Amniotic stem cell (primary cell): Measurements from ENCODE around the gene CLEC18A.
"Not testable (repeated sequence)": the region's sequence is repeated elsewhere in the genome, so short reads cannot be mapped to it uniquely, and the experiment has no call there.

Experiments
- DNase-seq: peaks from one replicate; lab custom pipeline; 2025; lab: John Stamatoyannopoulos, UW

CLEC18A gene

GRCh38 chr16:69952116-69952515 lies 982 bp downstream of the CLEC18A start:
- DNase-seq, result not testable (repeated sequence)

- not testable (repeated sequence) for DNase-seq
Observed at GRCh38 chr16:69952572-69953355, 1.6 kb downstream of the CLEC18A start.

GRCh38 chr16:69954241-69954640 lies 3.1 kb downstream of the CLEC18A start:
- not testable (repeated sequence) for DNase-seq

GRCh38 chr16:69963312-69963711 lies 12.2 kb downstream of the CLEC18A start:
- not testable (repeated sequence) for DNase-seq

GRCh38 chr16:69964960-69965660 lies 14.0 kb downstream of the CLEC18A start:
- DNase-seq, result not testable (repeated sequence)

- DNase-seq, result not testable (repeated sequence)
Observed at GRCh38 chr16:69965661-69966054, 14.5 kb downstream of the CLEC18A start.

- not testable (repeated sequence) for DNase-seq
Observed at GRCh38 chr16:69967688-69968087, 16.6 kb downstream of the CLEC18A start.

- not testable (repeated sequence) for DNase-seq
Observed at GRCh38 chr16:69968125-69968524, 17.0 kb downstream of the CLEC18A start.

- not testable (repeated sequence) for DNase-seq
Observed at GRCh38 chr16:69969657-69970056, 18.5 kb downstream of the CLEC18A start.

- DNase-seq, result not testable (repeated sequence)
Observed at GRCh38 chr16:69972120-69972519, 21.0 kb downstream of the CLEC18A start.

- DNase-seq, result not testable (repeated sequence)
Observed at GRCh38 chr16:69972935-69973334, 21.8 kb downstream of the CLEC18A start.

GRCh38 chr16:69985196-69985595 lies 34.1 kb downstream of the CLEC18A start:
- not testable (repeated sequence) for DNase-seq

- not testable (repeated sequence) for DNase-seq
Observed at GRCh38 chr16:69997956-69998355, 46.8 kb downstream of the CLEC18A start.

- not testable (repeated sequence) for DNase-seq
Observed at GRCh38 chr16:69999801-70000200, 48.7 kb downstream of the CLEC18A start.

- not testable (repeated sequence) for DNase-seq
Observed at GRCh38 chr16:70003511-70003910, 52.4 kb downstream of the CLEC18A start.

GRCh38 chr16:70008604-70009003 lies 57.5 kb downstream of the CLEC18A start:
- not testable (repeated sequence) for DNase-seq

GRCh38 chr16:70010615-70011014 lies 59.5 kb downstream of the CLEC18A start:
- not testable (repeated sequence) for DNase-seq

- not testable (repeated sequence) for DNase-seq
Observed at GRCh38 chr16:70011120-70011519, 60.0 kb downstream of the CLEC18A start.

- DNase-seq, result not testable (repeated sequence)
Observed at GRCh38 chr16:70012354-70012753, 61.2 kb downstream of the CLEC18A start.

GRCh38 chr16:70012951-70013350 lies 61.8 kb downstream of the CLEC18A start:
- DNase-seq, result not testable (repeated sequence)
